Germinal center (tissue), 1 donor: ENCODE measurements around the gene ZBTB40.

Experiments
- DNase-seq: peaks from one replicate; pipeline ENCODE4 v3.0.0; 2012; ENCODE audit warnings: mixed read lengths, low spot score

Gene ZBTB40

DNA sequence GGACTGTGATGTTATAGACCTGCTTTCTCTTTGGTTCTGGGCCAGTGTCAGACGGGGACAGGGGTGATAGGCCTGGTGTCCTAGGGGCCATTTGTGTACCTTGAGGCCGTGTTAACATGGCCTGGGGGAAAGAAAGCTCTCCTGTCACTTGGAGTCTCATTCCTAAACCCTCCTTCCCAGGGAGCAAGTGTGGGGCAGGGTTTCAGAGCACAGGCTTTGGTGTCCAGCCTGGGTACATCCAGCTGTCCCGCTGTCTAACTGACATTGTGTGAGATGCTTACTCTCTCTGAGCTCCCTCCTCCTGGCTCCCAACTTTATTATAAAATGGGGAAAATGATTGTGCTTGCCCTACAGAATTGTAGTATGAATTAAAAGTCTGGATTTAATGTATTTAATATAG, 79.1 kb downstream of the ZBTB40 start:
- no peak for DNase-seq

DNA sequence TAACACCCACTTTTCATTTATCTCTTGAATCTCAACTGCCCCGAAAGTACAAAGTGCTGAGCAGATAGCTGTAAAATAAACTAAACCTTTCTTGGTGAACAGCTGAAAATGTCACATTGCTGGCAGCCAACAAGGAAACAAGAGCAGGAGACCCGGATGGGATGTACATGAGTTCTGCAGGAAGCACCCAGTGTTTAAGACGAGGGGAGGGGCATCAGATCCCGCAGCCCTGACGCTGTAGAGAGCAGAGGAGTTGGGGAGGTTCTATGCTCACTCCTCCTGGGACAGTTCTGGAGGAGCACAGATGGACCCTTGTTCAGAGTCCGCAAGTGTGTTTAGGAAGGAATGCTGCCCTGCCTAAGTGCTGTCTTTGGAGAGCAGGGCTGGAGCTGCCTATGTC, 79.6 kb downstream of the ZBTB40 start:
- no peak for DNase-seq

DNA sequence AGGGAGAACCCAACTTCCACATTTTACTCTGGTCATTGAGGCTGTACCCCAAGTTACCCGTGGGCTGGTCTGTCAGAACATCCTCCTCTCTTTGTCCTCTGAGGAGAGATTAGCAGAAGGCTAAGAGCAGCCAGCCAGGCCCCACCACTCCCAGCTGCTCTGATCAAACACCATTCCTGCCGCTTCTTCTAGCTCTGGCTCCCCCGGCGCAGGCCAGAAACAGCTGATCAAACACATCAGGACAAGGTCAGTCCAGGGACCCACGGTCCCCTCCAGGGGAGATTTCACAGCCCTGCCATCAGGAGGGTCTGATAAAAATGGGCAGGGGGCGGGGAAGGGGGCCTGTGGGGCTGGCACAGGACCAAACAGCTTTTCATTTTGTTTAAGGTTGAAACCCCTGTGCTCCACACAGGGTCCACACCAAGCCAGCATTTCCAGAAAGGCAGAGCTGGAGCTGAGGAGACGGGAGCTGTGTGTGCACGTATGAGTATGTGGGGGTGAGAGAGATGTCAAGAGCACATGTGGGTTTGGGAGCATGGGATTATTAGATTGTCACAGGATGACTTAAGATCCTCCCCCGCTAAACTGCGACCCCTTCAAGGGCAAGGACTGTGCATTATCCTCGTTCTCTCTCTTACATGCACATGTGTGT, 81.7 kb downstream of the ZBTB40 start:
- no peak for DNase-seq

DNA sequence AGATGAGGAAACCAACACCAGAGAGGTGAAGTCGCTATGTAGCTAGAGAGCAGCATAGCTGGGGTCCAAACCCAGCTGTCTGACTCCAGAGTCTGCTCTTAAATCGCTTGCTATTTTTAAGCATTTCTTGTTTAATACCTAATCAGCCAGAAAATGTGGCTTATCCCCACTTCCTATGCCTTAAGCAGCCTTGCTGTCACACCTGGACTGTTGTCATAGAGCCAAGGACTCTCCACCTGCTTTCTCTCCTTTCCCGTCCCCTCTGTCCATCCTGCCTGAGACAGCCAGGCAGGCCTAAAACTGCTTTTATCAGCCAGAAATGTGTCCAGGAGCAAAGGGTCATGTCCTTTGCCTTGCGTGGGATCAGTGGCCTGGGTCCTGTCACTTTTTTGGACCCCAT, 83.3 kb downstream of the ZBTB40 start:
- DNase-seq = no peak

DNA sequence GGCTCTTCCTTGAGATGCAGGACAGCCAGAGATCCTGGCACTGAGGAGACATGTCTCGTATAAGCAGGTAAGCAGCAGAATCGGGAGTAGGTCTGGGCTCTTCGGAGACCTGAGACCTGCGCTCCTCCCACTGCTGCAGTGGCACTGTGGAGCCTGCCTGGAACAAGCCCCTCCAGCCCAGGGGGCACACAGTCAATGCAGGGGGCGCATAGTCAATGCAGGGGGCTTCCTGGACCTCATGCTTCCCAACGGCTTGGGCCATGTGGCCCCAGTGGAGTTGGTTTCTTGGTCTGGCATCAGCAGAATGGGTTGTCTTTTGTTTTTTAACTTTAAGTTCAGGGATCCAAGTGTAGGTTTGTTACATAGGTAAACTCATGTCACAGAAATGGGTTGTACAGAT, 83.7 kb downstream of the ZBTB40 start:
- no peak for DNase-seq

DNA sequence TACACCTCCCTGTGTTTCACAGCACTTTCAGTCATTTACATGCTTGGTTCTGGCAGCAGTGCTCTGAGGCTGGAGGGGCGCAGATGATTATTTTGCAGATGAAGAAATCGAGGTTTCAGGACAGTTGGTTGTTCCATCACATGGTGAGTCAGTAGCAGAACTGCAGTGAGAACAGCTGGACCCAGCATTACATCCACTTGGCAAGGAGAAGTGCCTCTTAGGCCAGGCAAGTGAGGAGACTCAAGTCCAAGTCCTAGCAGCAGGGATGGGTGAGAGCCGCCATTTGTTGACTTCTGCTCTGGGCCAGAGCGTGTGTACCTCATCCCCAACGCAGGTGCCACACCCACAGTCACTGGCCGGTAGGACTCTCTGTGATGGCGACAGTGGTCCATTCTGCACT, 84.9 kb downstream of the ZBTB40 start:
- no peak for DNase-seq

DNA sequence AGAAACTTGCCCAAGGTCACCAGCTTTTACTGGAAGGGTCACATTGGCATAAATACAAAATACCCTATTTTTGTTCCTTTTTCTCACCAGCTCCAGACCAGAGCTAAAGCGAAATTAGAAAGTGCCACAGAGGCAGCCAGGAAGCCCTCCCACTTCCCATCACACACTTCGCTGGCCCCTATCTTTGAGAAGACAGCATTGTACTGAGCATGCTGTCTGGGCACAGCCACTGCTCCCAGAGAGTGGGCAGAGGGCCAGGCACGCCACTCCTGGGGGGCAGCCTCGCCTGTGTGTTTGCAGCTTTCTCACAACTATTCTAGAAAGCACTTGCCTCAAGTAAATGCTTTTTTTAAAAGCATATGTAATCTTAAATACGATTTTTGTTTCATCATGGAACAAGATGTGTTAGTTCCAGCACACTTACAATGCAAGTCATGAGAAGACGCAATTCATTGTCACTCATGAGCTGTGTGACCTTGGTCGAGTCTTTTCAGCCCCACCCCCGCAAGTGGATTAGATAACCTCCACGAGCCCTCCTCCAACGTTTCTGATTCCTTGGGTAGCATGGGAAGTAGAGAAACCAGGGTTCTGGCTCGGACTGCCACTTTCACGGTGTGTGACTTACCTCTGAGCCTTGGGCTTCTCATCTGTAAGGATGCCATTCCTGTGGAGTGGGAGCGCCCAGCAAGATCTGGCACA, 85.9 kb downstream of the ZBTB40 start:
- DNase-seq = no peak

DNA sequence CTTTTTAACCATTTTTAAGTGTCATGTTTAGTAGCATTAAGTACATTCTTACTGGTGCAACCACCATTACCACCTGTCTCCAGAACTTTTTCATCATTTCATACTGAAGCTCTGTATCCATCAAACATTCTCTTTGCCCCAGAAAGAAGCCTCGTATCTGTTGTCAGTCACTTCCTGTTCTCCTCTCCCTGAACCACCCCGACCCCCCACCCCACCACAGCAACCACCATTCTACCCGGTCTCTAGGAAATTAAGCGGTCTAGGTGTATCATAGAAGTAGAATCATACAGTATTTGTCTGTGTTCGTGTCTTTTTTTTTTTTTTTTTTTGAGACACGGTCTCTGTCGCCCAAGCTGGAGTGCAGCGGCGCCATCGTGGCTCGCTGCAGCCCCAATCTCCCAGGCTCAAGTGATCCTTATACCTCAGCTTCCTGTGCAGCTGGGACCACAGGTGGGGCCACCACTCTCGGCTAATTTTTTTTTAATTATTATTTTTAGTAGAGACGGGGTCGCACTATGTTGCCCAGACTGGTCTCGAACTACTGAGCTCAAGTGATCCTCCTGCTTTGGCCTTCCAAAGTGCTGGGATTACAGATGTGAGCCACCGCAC, 88.0 kb downstream of the ZBTB40 start:
- no peak for DNase-seq

DNA sequence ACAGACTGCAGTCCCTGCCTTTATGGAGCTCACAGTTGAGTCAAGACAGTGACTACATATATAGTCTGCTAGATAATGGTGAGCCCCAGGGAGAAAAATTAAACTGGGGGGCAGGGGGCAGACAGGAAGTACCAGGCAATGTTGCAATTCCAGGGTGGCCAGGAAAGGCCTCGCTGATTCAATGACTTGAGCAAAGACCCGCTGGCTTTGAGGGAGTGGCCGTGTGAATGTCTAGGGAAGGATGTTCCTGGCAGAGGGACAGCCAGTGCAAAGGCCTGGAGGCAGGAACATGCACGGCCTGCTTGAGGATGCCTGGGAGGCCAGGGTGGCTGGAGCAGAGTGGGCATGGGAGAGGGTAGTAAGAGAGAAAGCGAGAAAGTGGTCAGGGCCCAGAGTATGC, 88.7 kb downstream of the ZBTB40 start:
- DNase-seq = no peak

DNA sequence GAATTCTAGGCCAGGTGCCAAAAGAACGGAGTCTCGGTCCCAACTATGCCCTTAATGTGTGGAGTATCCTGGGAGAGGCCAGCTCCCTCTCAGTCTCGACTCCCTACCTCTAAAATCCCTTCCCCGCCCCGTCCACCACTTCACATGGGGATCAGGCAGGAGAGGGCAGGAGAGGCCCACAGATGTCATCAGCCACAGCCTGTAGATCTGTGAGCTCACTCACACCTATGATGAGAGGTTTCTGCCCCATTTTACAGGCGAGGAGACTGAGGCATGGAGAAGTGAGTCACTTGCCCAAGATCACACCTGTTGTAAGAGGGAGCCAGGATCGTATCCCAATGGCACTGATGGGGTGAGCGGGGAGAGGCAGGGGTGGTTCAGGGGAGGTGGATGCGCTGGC, 91.2 kb downstream of the ZBTB40 start:
- DNase-seq = no peak

DNA sequence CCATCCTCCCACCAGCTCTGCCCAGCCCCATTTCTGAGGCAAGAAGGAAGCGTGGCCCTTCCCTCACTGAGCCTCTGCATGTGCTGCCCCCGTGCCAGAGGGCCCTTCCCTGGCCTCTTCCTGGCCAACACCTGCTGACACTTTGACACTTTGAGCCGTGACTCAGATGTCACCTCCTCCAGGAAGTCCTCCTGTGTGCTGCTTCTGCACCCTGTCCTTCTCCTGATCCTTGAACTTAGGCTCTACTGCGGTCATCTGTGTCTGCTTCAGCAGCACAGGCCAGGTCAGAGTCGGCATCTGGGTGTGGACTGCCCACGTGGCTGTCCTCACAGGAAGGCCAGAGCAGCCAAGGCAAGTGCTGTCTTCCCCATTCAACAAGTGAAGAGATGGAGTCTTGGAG, 92.0 kb downstream of the ZBTB40 start:
- DNase-seq = no peak

DNA sequence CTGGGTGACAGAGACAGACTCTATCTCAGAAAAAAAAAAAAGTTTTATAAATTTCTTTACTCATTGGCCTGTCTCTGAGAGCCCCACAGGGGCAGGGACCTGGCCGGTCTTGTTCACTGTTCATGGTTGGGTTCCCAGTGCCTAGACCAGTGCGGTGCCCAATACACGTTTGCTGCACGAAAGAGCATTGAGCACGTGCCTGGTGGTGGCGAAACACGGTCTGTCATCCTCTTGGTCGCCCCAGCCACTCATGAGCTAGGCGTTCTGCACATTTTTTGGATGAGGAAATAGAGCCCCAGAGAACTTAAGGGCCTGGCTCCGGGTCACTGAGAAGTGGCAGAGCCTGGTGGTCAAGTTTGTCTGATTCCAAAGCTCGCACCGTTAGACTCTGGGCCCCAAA, 93.0 kb downstream of the ZBTB40 start:
- DNase-seq = no peak

DNA sequence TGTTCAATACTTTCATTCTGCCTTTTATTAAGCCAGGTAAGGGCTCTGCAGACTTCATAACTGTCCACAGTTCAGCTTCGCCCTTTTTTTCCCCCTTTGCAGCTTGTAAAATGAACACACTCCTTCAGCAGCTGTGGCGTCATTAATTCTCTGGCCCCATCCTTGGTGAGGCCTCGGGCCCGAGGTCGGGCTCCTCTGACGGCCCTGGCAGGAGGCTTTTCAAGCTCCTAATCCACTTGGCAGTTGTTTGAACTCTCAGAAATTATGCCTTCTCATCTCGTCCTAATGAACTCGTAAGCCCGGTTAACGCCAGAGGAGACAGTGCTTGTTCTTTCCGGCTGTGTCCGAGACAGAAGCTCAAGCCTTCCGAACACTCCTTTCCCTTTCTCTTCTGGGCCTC, 93.5 kb downstream of the ZBTB40 start:
- no peak for DNase-seq

DNA sequence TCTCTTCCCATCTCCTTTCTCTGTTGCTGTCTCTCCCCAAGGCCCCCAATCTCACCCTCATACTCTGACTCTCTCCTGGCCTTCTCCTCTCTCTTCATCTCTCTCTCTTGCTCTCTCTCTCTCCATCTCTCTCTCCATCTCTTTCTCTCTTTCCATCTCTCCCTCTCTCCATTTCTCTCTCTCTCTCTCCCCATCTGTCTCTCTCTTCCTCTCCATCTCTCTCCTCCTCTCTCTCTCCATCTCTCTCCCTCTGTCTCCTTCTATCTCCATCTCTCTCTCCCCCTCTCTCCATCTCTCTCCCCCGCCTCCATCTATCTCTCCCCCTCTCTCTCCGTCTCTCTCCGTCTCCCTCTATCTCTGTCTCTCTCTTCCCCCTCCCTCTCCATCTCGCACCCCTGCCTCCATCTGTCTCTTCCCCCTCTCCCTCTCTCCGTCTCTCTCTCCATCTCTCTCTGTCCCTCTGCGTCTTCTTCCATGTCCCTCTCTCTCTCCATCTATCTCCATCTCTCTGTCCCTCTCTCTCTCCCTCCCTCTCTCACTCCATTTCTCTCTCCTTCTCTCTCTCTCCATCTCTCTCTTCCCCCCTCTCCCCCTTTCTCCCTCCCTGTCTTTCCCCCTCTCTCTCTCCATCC, 95.7 kb downstream of the ZBTB40 start:
- no peak for DNase-seq

DNA sequence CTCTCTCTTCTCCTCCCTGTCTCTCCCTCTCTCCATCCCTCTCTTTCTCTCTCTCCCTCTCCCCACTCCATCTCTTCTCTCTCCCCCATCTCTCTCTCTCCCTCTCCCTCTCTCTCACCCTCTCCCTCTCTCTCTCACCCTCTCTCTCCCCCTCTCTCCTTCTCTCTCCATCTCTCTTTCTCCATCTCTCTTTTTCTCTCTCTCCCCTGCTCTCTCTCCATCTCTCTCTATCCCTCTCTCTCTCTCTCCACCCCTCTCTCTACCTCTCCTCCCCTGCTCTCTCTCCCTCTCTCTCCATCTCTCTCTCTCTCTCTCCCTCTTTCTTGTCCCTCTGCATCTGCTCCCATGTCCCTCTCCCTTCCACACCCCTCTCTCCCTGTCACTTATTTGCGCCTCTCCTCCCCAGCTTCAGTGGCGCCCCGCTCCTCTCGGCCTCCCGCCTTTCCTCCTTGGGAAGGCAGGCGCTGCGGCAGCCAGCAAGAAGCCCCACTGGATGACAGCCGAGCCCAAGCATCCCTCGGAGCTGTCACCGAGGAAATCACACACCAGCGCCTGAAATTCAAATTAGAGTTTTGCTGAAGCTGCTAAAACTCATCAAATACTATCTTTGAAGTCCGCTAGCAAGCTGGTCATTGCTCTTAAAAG, 96.3 kb downstream of the ZBTB40 start:
- no peak for DNase-seq

DNA sequence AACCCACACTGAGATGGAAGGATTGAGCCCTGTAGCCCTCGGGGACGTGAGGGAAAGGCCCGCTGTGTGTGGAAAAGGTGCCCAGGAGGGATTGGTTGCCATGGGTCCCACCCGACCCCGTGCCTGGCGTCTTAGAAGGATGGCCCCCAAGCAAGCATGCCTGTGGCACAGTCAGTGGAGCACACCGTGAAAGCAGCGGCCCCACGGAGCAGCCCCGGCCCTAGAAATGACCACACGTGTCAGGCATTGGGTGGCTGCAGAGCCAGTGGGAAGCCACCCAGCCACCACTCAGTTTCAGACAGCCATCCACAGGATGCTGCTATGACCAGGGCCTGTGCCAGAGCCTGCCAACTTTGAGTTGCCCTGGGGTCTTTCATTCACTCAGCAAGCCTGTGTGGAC, 98.4 kb downstream of the ZBTB40 start:
- DNase-seq = no peak

DNA sequence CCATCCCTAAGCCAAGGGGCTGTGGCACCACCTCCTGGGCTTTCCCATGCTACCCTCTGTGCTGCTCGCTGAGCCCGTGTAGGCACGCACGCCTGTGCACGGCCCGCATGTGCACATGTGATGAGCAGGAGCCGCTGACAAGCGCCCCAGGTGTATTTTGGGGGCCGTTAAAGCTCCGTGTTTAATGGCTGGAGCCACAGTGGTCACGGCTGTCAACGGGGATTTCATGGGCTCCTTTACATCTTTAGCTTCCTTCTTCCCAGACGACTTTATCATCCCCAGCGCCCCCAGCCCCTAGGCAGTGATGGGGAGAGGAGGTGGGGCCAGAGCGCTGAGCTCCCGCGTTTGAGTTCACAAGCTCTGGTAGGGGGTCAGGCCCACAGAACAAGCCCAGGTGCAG, 99.9 kb downstream of the ZBTB40 start:
- no peak for DNase-seq

DNA sequence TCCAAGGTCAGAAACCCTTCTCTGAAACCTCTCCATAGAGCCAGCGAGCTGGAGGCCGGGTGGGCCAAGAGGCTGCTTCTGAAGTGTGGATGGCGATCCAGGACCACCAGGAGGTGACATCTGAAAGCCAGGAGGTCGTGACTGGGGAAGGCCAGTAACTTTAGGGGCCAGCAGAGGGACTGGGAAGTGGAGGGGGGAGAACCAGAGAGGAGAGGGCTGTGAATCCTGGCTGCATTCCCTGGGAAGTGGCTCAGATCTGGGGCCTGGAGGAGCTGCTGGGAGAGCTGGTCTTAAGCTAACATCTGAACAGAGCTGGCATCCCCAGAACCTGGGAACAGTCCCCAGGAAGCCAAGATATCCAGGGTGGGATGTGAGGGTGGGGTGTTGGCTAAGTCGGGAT, 100.4 kb downstream of the ZBTB40 start:
- DNase-seq = no peak

DNA sequence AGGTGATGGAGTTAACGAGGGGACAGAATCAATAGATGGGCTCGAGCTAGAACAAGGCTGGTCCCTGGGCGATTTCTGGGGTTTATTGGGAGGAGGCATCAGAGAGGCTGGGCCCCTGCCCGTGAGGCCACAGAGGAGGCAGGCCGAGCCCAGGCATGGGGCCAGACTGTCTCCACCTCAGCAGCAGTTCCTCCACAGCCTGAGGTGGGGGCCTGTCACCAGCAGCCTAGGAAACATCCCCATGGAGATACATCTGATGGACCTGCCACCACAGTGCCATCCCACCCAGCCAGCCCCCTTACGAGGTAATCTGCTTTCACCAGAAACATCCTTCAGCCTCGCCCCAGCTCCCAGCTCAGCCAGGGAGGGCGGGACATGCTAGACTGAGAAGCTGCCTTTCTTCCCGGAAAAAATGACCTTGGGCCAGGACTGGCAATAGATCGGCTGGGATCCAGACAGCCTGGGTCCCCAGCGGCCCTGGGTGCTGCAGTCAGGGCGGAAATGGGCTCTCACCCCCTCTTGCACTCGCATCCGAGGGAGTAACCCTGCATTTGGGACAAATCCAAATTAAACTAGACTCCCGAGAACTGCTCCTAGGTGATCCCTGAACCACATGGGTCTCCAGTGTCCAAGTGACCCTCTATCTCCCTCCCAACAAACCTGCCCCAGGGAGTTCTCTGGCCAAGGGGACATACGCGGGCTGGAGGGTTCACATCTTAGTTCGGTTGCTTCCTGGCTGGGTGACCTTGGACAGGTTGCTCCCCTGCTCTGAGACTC, 101.6 kb downstream of the ZBTB40 start:
- no peak for DNase-seq

DNA sequence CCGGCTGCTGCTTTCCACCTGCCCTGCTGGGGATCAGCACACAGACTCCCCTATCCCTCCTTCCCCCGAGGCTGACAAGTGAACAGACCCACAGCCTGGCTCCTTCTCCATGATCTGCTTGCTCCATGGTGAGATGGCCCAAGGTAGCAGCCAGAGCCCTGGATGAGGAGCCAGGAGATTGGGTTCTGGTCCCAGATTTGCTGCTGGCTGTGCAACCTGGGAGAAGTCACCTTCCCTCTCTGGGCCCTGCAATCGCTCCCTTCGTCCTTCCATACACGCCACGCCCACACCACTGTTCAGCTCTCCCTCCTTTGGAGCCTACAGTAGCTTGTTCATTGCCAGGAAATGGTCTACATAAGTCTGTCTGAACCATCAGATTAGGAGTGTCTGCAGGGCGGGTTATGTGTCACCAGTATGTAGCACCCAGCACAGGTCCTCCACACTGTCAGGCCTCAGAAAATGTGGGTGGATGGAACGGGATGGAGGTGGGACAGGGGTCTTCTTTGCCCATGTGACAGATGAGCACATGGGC, 102.4 kb downstream of the ZBTB40 start:
- no peak for DNase-seq

DNA sequence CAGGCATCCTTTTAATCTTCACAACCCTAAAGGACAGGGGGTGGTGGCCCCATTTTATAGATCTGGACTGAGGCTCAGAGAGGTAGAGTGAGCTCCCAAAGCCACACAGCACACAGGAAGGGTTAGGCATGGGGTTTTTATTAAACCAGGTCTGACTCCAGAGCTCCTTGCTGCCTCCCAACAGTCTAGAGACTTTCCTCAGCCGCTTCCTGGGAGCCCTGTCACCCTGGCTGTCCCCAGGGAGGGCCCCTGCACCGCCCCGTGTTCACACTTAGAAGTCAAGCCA, 103.7 kb downstream of the ZBTB40 start:
- DNase-seq = no peak
